Spleen (tissue), 11 donors: ENCODE results near the gene GALNT16. TPM values are rescaled to one million over a fixed set of nuclear protein-coding genes. Genes with fewer than 3 reads are reported as not detected.

ENCODE experiments used
- DNase-seq: peaks from one replicate; pipeline ENCODE4 v3.0.0-alpha.2; 2020
- H3K27ac ChIP-seq, 8 donors: fragments of 200-600 bp; sonication (generic) in 7 of 8; 1 replicate in 4 of 8; 2 replicates in 4 of 8; pipeline versions ENCODE4 v1.5.0 to v1.8.0; 2016 to 2021; ENCODE audit warnings: inconsistent platforms in 4 of 8, mild to moderate bottlenecking in 4 of 8, moderate library complexity in 1 of 8
- H3K27me3 ChIP-seq, 7 donors: fragments of 200-600 bp; sonication (generic) in 6 of 7; replicated peaks in 1 of 7; 1 replicate in 4 of 7; 2 replicates in 3 of 7; pipeline versions ENCODE4 v1.5.0 to v1.8.0; 2016 to 2021; ENCODE audit warnings: inconsistent platforms in 3 of 7, mild to moderate bottlenecking in 1 of 7
- H3K36me3 ChIP-seq, 6 donors: fragments of 200-600 bp; sonication (generic) in 5 of 6; 1 replicate in 4 of 6; 2 replicates in 2 of 6; pipeline versions ENCODE4 v1.5.0 to v1.8.0; 2016 to 2021; ENCODE audit warnings: inconsistent platforms in 2 of 6
- H3K4me1 ChIP-seq, 6 donors: fragments of 200-600 bp; sonication (generic) in 5 of 6; 1 replicate in 3 of 6; 2 replicates in 3 of 6; pipeline versions ENCODE4 v1.5.0 to v1.8.0; 2016 to 2021; ENCODE audit warnings: inconsistent platforms in 3 of 6
- H3K4me3 ChIP-seq, 8 donors: fragments of 200-600 bp; sonication (generic) in 7 of 8; 1 replicate in 4 of 8; 2 replicates in 4 of 8; pipeline versions ENCODE4 v1.5.0 to v1.8.0; 2016 to 2021; ENCODE audit warnings: inconsistent platforms in 4 of 8, mild to moderate bottlenecking in 4 of 8, moderate library complexity in 2 of 8
- H3K9me3 ChIP-seq, 8 donors: fragments of 200-600 bp; sonication (generic) in 7 of 8; 1 replicate in 4 of 8; 2 replicates in 4 of 8; pipeline versions ENCODE4 v1.5.0 to v1.8.0; 2016 to 2021; ENCODE audit warnings: inconsistent platforms in 4 of 8
- CTCF ChIP-seq, 11 experiments: fragments of 200-600 bp in 7 of 11; fragments of 450-650 bp in 4 of 11; sonication (generic) in 4 of 11; IDR thresholded peaks in 8 of 11; conservative IDR thresholded peaks in 3 of 11; 1 replicate in 7 of 11; 2 replicates in 4 of 11; pipeline versions ENCODE4 v1.4.0 to v1.8.0; 2016 to 2021; ENCODE audit warnings: antibody characterized with exemption in 11 of 11, inconsistent platforms in 4 of 11, mild to moderate bottlenecking in 1 of 11
- POLR2A ChIP-seq, 3 donors: fragments of 450-650 bp; IDR thresholded peaks; one replicate each; pipeline ENCODE4 v1.5.1; 2017; ENCODE audit warnings: antibody characterized with exemption in 3 of 3, mild to moderate bottlenecking in 1 of 3
- POLR2AphosphoS5 ChIP-seq, 3 donors: sonication (generic); formaldehyde crosslinking; IDR thresholded peaks; one replicate each; pipeline ENCODE4 v1.5.1; 2017; ENCODE audit warnings: antibody characterized with exemption in 3 of 3
- WGBS, 5 donors: extraction: QIAGEN DNeasy Blood & Tissue Kit in 3 of 5; methylation state at CpG; one replicate each; pipeline versions ENCODE4 v1.1.5 to v1.1.7; 2013 to 2018; 5-methylcytosine and 5-hydroxymethylcytosine counted together
- intact Hi-C: fragments of 100-400 bp; cut with DNase I; formaldehyde crosslinking; loops from one replicate; pipeline ENCODE4 v1.15.0; 2023; ENCODE audit warnings: low total_unique reads
- polyA plus RNA-seq, 3 donors: library from polyadenylated mRNA; stranded (reverse); fragments of 200-250 nt; gene quantifications; one replicate each; pipeline ENCODE4 v1.2.1, GENCODE V29; 2013
- total RNA-seq, 7 donors: library from RNA; depleted of rRNA in 3 of 7; stranded (reverse); fragments of >200 nt in 3 of 7; fragmentation: NEBNext Ultra II Directional in 4 of 7; extraction: Animal tissue kit (Norgen Biotek cat#: 25700) in 4 of 7; gene quantifications; one replicate each; pipeline versions ENCODE4 v1.1.0 to v1.2.1, GENCODE V29; 2016 to 2021
- donor health status: healthy with polysubstance abuse.
- donor health status: DM: no; HTN: no; CAD: no; lungs with moderate emphysema.
- donor health status: DM: no; HTN: no; CAD: no.
- donor health status: Bipolar disorder and iron deficiency.
- donor health status: healthy.
- donor health status: DM: no; HTN: no; CAD: no.
- donor health status: DM: yes; HTN: yes; CAD: no.

GALNT16 gene
- total and polyA plus RNA-seq, 10 donors, result 2.1 to 36.4 (median 10.0) TPM

DNA sequence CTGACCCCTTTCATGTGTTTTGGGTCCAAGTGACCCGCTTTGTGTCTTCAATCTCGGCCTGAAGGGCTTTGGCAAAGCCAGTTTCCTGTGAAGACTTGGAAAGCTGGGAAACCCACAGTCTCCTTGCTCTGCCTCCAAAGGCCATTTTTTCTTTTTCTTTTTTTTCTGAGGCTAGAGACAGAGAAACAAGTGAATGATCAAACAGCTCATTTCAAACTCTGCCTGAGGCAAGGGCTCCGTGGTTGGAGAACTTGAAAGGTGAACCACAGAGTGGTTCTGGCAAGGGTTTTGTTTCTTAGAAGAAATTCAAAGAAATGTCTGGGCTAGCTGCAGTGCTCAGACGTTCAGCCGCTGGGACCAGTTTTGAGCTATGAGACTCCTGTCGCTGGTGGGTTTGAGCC, 75.4 kb downstream of the GALNT16 start:
- intact Hi-C loops, result no loop called here
- H3K4me1 ChIP-seq, result peaks cover 0 to 15% (median 0%) of the 10 kb centered on the region in 6 donors
- TF ChIP-seq CTCF (IDR thresholded peaks at IDR 0.05 in 8 of 11, conservative IDR thresholded peaks at IDR 0.05 in 3 of 11), result no peak
- no peak for TF ChIP-seq POLR2AphosphoS5 (IDR thresholded peaks at IDR 0.05)
- TF ChIP-seq POLR2A (IDR thresholded peaks at IDR 0.05), result no peak
- no peaks in the 10 kb centered on the region for H3K9me3 ChIP-seq
- H3K27me3 ChIP-seq, result peaks cover 0 to 19% (median 0%) of the 10 kb centered on the region in 7 donors
- H3K27ac ChIP-seq, result peak overlapping the region in 1 of 8 donors; percentile 18
- no peaks in the 10 kb centered on the region for H3K36me3 ChIP-seq
- no peak for DNase-seq
- 50 to 68% (median 60%) methylated on average over 6 of the region's 6 CpGs for WGBS, 5 donors
- H3K4me3 ChIP-seq, result no peak overlapping the region

- no peaks in the 10 kb centered on the region for H3K9me3 ChIP-seq
- H3K27me3 ChIP-seq, result peaks cover 0 to 25% (median 0%) of the 10 kb centered on the region in 7 donors
- 86 to 95% (median 88%) methylated on average over 5 of the region's 5 CpGs for WGBS, 5 donors
- intact Hi-C loops, result no loop called here
- no peak overlapping the region for H3K4me3 ChIP-seq
- DNase-seq, result no peak
- H3K36me3 ChIP-seq, result no peaks in the 10 kb centered on the region
- TF ChIP-seq CTCF (IDR thresholded peaks at IDR 0.05 in 8 of 11, conservative IDR thresholded peaks at IDR 0.05 in 3 of 11) (no peak), POLR2A (IDR thresholded peaks at IDR 0.05) (no peak), POLR2AphosphoS5 (IDR thresholded peaks at IDR 0.05) (no peak)
- peaks cover 0 to 15% (median 0%) of the 10 kb centered on the region in 6 donors for H3K4me1 ChIP-seq
- no peak overlapping the region for H3K27ac ChIP-seq
Observed at GRCh38 chr14:69337984-69338383, 78.0 kb downstream of the GALNT16 start.

GRCh38 chr14:69339426-69339825, 79.5 kb downstream of the GALNT16 start:
- Histone ChIP-seq H3K36me3 (no peaks in the 10 kb centered on the region), H3K27me3 (peaks cover 0 to 21% (median 0%) of the 10 kb centered on the region in 7 donors), H3K27ac (no peak overlapping the region), H3K9me3 (no peaks in the 10 kb centered on the region), H3K4me1 (peaks cover 0 to 8% (median 0%) of the 10 kb centered on the region in 6 donors), H3K4me3 (no peak overlapping the region)
- intact Hi-C loops, result no loop called here
- DNase-seq, result no peak
- no peak for TF ChIP-seq CTCF (IDR thresholded peaks at IDR 0.05 in 8 of 11, conservative IDR thresholded peaks at IDR 0.05 in 3 of 11)
- TF ChIP-seq POLR2AphosphoS5 (IDR thresholded peaks at IDR 0.05), result no peak
- no peak for TF ChIP-seq POLR2A (IDR thresholded peaks at IDR 0.05)
- WGBS, 5 donors, result 89 to 96% (median 92%) methylated on average over 12 to 13 of the region's 13 CpGs

- DNase-seq, result no peak
- 85 to 89% (median 86%) methylated on average over 8 of the region's 8 CpGs for WGBS, 5 donors
- Histone ChIP-seq H3K4me3 (no peak overlapping the region), H3K27ac (no peak overlapping the region), H3K27me3 (peaks cover 0 to 17% (median 0%) of the 10 kb centered on the region in 7 donors), H3K4me1 (no peaks in the 10 kb centered on the region), H3K36me3 (peaks cover 0 to 3% (median 0%) of the 10 kb centered on the region in 6 donors), H3K9me3 (no peaks in the 10 kb centered on the region)
- TF ChIP-seq CTCF (IDR thresholded peaks at IDR 0.05 in 8 of 11, conservative IDR thresholded peaks at IDR 0.05 in 3 of 11) (no peak), POLR2A (IDR thresholded peaks at IDR 0.05) (no peak), POLR2AphosphoS5 (IDR thresholded peaks at IDR 0.05) (no peak)
- intact Hi-C loops, result no loop called here
Observed at GRCh38 chr14:69342928-69343525, 83.1 kb downstream of the GALNT16 start.
